ENCODE results near the gene PEX3. TPM values are rescaled to one million over a fixed set of nuclear protein-coding genes. Genes with fewer than 3 reads are reported as not detected.

The PEX3 gene
- total RNA-seq, 1 experiment from 2014 or later: 17.9 TPM

DNA sequence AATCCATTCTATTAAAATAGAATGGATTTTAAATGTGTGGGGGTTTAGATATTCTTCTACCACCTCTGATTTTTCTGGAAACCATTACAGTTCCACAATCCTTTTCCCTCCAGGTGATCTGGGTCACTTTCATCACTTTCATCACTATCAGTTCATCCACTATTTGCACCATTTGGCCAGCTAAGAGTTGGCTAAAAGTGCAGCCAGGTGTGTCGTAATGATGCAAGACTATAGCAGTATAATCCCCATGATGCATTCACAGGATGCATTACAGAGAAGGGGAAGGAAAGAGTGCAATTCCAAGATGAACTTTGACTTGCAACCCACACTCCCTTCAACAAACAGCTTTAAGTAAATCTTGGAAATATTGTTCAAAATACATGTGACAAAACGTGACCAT lies 56.0 kb downstream of the PEX3 start:
- no peak overlapping the region for H3K27ac Mint-ChIP-seq
- H3K4me1 ChIP-seq (ENCODE audit: insufficient read depth, low read length): no peaks in the 10 kb centered on the region
- H3K27ac ChIP-seq (ENCODE audit: insufficient read length, low read depth, low read length): no peak overlapping the region
- H4K5ac ChIP-seq (ENCODE audit: insufficient read length, low read depth, low read length): no peak overlapping the region
- H3K18ac ChIP-seq (ENCODE audit: insufficient read length, low read depth, low read length): no peak overlapping the region
- no peak overlapping the region for H2BK5ac ChIP-seq (ENCODE audit: insufficient read length, low read length)
- no peak overlapping the region for H2BK15ac ChIP-seq (ENCODE audit: low read depth, low read length)
- H2BK12ac ChIP-seq (ENCODE audit: insufficient read length, low read depth, low read length): no peak overlapping the region
- H3K27me3 Mint-ChIP-seq (ENCODE audit: low read depth): no peaks in the 10 kb centered on the region
- no peak overlapping the region for H3K4me2 ChIP-seq (ENCODE audit: insufficient read depth, insufficient read length, low read length)
- H3K23me2 ChIP-seq (ENCODE audit: insufficient read length, low read depth, low read length, poor library complexity, severe bottlenecking): peaks cover 7% of the 10 kb centered on the region
- no peak overlapping the region for H3K56ac ChIP-seq (ENCODE audit: insufficient read length, low read depth, low read length)
- H3K9me3 Mint-ChIP-seq: no peaks in the 10 kb centered on the region
- H3K23ac ChIP-seq (ENCODE audit: insufficient read length, low read depth, low read length): no peak overlapping the region
- H3K4me1 Mint-ChIP-seq: peaks cover 6 to 8% of the 10 kb centered on the region in 2 experiments; a peak in 3 of 4 replicates
- no peak overlapping the region for H3K14ac ChIP-seq (ENCODE audit: insufficient read depth, low read length)
- no peaks in the 10 kb centered on the region for H4K20me1 ChIP-seq (ENCODE audit: control insufficient read depth, insufficient read depth, insufficient read length)
- TF ChIP-seq, protein P1, sequence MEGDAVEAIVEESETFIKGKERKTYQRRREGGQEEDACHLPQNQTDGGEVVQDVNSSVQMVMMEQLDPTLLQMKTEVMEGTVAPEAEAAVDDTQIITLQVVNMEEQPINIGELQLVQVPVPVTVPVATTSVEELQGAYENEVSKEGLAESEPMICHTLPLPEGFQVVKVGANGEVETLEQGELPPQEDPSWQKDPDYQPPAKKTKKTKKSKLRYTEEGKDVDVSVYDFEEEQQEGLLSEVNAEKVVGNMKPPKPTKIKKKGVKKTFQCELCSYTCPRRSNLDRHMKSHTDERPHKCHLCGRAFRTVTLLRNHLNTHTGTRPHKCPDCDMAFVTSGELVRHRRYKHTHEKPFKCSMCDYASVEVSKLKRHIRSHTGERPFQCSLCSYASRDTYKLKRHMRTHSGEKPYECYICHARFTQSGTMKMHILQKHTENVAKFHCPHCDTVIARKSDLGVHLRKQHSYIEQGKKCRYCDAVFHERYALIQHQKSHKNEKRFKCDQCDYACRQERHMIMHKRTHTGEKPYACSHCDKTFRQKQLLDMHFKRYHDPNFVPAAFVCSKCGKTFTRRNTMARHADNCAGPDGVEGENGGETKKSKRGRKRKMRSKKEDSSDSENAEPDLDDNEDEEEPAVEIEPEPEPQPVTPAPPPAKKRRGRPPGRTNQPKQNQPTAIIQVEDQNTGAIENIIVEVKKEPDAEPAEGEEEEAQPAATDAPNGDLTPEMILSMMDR (conservative IDR thresholded peaks at IDR 0.05): no peak
- no peak overlapping the region for H2BK120ac ChIP-seq (ENCODE audit: low read depth, low read length, poor library complexity, severe bottlenecking)
- no peaks in the 10 kb centered on the region for H3K79me2 ChIP-seq (ENCODE audit: insufficient read depth, low read length)
- no peaks in the 10 kb centered on the region for H3K27me3 ChIP-seq (ENCODE audit: insufficient read depth, low read length)
- H4K8ac ChIP-seq (replicated peaks; ENCODE audit: insufficient read length, low read depth, low read length): no peak overlapping the region
- no peaks in the 10 kb centered on the region for H3K79me1 ChIP-seq (ENCODE audit: insufficient read depth, low read depth, low read length, poor library complexity, severe bottlenecking)
- no peak overlapping the region for H4K91ac ChIP-seq (ENCODE audit: insufficient read length, low read depth, low read length)
- no peak overlapping the region for H2AFZ ChIP-seq (ENCODE audit: low read length)
- H3T11ph ChIP-seq (ENCODE audit: low read length): no peak overlapping the region
- DNase-seq: no peak
- no peak overlapping the region for H3K4ac ChIP-seq (ENCODE audit: low read depth, low read length)
- peaks cover 14 to 49% (median 25%) of the 10 kb centered on the region in 3 experiments; a peak in 6 of 7 replicates for H3K36me3 Mint-ChIP-seq (ENCODE audit: insufficient read depth in 1 of 3, low read depth in 3 of 3)
- no peaks in the 10 kb centered on the region for H3K9me3 ChIP-seq (ENCODE audit: control insufficient read depth, low read depth, low read length)
- H2AK5ac ChIP-seq (ENCODE audit: insufficient read length, low read length): no peak overlapping the region
- H3K4me3 Mint-ChIP-seq: no peak overlapping the region
- no CpG with 5 or more reads among the region's 2 CpGs for WGBS (ENCODE audit: extremely low coverage, insufficient read length, low lambda C conversion rate)
- no peak overlapping the region for H3K9ac ChIP-seq (ENCODE audit: extremely low read depth, insufficient read length, low read length)
- no peak overlapping the region for H2BK20ac ChIP-seq (ENCODE audit: low read depth, low read length, poor library complexity, severe bottlenecking)
